Measurements from ENCODE around the gene DCTN5.

Gene DCTN5

DNA sequence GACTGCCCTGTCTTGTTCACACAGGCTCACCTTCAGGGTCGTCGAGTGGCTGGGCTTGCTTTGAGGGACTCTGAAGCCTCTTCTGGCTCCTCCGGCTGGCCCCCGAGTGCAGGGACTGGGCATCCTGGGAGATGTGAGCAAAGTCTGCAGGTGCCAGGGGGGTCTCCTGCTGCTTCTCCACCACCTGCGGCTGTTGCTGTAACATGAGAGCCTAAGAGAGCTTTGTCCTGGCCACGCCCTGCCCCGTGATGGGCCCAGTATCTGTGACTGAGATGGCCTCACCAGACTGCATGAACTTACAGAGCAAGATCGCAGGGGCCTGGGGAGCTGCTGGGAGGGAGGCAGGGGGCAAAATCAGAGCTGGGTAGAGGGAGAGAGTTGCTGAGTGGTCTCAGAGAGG is 59.2 kb downstream of the DCTN5 start:
- TF ChIP-seq, protein P1, sequence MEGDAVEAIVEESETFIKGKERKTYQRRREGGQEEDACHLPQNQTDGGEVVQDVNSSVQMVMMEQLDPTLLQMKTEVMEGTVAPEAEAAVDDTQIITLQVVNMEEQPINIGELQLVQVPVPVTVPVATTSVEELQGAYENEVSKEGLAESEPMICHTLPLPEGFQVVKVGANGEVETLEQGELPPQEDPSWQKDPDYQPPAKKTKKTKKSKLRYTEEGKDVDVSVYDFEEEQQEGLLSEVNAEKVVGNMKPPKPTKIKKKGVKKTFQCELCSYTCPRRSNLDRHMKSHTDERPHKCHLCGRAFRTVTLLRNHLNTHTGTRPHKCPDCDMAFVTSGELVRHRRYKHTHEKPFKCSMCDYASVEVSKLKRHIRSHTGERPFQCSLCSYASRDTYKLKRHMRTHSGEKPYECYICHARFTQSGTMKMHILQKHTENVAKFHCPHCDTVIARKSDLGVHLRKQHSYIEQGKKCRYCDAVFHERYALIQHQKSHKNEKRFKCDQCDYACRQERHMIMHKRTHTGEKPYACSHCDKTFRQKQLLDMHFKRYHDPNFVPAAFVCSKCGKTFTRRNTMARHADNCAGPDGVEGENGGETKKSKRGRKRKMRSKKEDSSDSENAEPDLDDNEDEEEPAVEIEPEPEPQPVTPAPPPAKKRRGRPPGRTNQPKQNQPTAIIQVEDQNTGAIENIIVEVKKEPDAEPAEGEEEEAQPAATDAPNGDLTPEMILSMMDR (IDR thresholded peaks at IDR 0.05; ENCODE audit: borderline replicate concordance, control extremely low read depth, extremely low read depth, insufficient read depth, missing control alignments), result no peak
- in situ Hi-C loops (cut with MboI; ENCODE audit: low sequenced_read_pairs, unreplicated experiment), result no loop called here
- no peak for DNase-seq (ENCODE audit: low spot score)

DNA sequence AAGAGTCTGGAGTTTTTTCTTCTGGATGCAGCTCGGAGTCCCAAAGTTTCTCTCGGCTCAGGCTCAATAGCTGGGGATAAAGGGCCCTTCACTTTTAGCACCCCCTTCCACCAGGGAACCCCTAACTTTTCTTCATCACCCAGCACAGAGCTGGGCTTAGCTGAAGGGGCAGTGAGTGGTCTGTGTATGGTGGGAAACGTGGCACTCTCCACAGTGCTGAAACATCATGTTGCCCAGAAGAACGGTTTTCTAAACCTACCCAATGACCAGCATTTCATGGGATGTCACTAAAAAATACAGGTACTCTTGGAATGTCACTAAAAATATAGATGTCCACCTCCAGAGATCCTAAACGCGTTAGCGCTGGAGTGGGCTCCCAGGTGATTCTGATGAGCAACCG is 59.8 kb downstream of the DCTN5 start:
- TF ChIP-seq, protein P1 (IDR thresholded peaks at IDR 0.05; ENCODE audit: borderline replicate concordance, control extremely low read depth, extremely low read depth, insufficient read depth, missing control alignments), result no peak
- DNase-seq (ENCODE audit: low spot score), result no peak
- in situ Hi-C loops (cut with MboI; ENCODE audit: low sequenced_read_pairs, unreplicated experiment), result no loop called here

DNA sequence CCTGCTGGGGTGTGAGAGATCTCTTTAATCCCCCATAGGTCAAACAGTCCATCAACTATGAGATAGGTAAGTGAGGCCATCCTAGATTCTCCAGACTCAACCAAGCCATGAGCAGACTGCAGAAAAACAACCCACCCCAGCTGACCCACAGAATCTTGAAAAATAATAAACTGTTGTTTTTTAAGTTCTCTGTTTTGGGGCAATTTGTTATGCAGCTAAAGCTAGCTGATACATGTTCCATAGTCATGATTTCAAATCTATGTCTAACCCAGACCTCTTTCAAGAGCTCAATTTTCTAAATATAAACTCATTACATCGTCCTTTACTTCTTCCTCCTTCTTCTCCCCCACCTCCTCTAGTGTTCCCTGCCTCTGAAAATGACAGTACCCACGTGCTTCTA is 61.7 kb downstream of the DCTN5 start:
- DNase-seq (ENCODE audit: low spot score), result no peak
- TF ChIP-seq, protein P1 (IDR thresholded peaks at IDR 0.05; ENCODE audit: borderline replicate concordance, control extremely low read depth, extremely low read depth, insufficient read depth, missing control alignments), result no peak
- in situ Hi-C loops (cut with MboI; ENCODE audit: low sequenced_read_pairs, unreplicated experiment), result no loop called here

DNA sequence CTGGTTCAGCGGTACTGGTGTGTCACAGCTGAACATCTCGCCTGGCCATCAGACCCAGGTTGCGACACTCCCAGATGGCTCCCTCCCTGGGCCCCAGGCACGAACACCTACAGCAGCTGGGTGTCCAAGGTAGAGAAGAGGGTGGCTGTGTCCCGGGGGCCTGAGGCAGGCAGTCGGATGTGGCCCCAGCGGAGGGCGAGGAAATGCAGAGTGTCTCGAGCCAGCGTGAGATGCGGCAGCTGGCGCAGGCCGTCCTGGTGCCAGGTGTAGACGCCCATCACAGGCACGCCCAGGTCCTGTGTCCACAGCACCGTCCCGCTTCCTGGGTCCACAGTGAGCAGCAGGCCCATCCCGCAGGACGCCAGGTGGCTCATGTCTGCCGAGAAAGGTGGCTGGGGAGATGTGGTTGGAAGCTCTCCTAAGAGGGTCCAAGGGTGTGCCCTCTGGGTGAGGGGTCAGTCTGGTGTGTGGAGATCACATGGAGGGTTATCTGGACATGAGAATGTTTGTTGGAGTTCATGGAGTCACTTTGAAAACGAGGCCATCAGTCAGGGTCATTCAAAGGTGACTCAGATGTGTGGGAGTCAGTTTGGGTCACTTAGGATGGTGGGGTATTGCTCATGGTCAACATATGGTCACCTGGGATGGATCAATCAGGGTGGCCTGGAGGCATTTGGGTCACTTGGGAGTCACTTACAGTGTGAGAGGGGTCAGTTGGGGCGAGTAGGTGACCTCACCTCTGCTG is 63.7 kb downstream of the DCTN5 start:
- TF ChIP-seq, protein P1 (IDR thresholded peaks at IDR 0.05; ENCODE audit: borderline replicate concordance, control extremely low read depth, extremely low read depth, insufficient read depth, missing control alignments), result no peak
- no peak for DNase-seq (ENCODE audit: low spot score)
- in situ Hi-C loops (cut with MboI; ENCODE audit: low sequenced_read_pairs, unreplicated experiment), result no loop called here

DNA sequence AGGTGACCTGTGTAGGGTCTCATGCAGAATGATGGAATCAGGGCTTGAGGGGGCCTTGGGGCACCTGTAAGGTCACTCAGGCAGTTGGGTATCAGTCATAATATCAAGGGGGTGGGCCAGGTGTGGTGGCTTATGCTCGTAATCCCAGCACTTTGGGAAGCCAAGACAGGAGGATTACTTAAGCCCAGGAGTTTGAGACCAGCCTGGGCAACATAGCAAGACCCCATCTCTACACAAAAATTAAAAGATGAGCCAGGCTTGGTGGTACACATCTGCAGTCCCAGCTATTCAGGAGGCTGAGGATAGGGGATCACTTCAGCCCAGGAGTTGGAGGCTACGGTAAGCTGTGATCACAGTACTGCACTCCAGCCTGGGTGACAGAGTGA is 64.2 kb downstream of the DCTN5 start:
- in situ Hi-C loops (cut with MboI; ENCODE audit: low sequenced_read_pairs, unreplicated experiment), result no loop called here
- TF ChIP-seq, protein P1 (IDR thresholded peaks at IDR 0.05; ENCODE audit: borderline replicate concordance, control extremely low read depth, extremely low read depth, insufficient read depth, missing control alignments), result no peak

DNA sequence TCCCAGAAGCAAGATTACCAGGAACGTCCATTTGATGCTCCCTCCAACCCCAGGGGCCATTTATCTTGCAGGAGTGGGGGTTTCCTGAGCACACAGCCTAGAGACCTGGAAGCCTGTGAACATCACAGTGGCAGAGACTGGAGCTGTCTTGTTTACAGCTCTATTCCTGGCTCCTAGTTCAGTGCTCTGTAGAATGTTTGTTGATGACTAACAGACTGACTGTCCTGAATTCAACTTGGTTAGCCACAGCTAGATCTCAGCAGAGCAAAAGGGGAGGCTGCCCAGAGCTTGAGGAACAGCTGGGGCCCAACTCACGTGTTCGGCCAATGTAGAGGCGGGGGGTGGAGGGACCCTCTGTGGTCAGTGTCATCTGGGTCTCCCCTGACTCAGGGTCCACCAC is 65.2 kb downstream of the DCTN5 start:
- TF ChIP-seq, protein P1 (IDR thresholded peaks at IDR 0.05; ENCODE audit: borderline replicate concordance, control extremely low read depth, extremely low read depth, insufficient read depth, missing control alignments), result no peak
- in situ Hi-C loops (cut with MboI; ENCODE audit: low sequenced_read_pairs, unreplicated experiment), result no loop called here
- DNase-seq (ENCODE audit: low spot score), result no peak

More for the DNA sequence above, 64.2 kb downstream of the DCTN5 start:
- no peak for DNase-seq (ENCODE audit: low spot score)

Measured in GM13976 (cell line).